Measurements from ENCODE around the gene NRL.
"Not testable (repeated sequence)": the region's sequence is repeated elsewhere in the genome, so short reads cannot be mapped to it uniquely, and the experiment has no call there.

Gene NRL

GRCh38 chr14:24051789-24052655, 62.7 kb downstream of the NRL start, which contains the start of gene CARMIL3:
Gene CARMIL3, plus strand, starts transcription at chr14:24052009. Its CDS starts 145 bp downstream, at chr14:24052154.
- peak; percentile 46 for DNase-seq (ENCODE audit: low read depth)

GRCh38 chr14:24051176-24051788, 63.5 kb downstream of the NRL start:
- DNase-seq (ENCODE audit: low read depth): no peak

GRCh38 chr14:24050753-24051152, 64.0 kb downstream of the NRL start:
- DNase-seq (ENCODE audit: low read depth): not testable (repeated sequence)

- not testable (repeated sequence) for DNase-seq (ENCODE audit: low read depth)
These were observed 65.7 kb downstream of the NRL start for GRCh38 chr14:24049002-24049401.

GRCh38 chr14:24042746-24043145, 72.0 kb downstream of the NRL start:
- no peak for DNase-seq (ENCODE audit: low read depth)

- DNase-seq (ENCODE audit: low read depth): no peak
These were observed 74.1 kb downstream of the NRL start for GRCh38 chr14:24040692-24041091.

GRCh38 chr14:24038686-24039085, 76.1 kb downstream of the NRL start:
- no peak for DNase-seq (ENCODE audit: low read depth)

GRCh38 chr14:24037658-24038037, 77.1 kb downstream of the NRL start:
- no peak for DNase-seq (ENCODE audit: low read depth)

- DNase-seq (ENCODE audit: low read depth): not testable (repeated sequence)
These were observed 77.6 kb downstream of the NRL start for GRCh38 chr14:24036963-24037657.

- peak; percentile 52 for DNase-seq (ENCODE audit: low read depth)
These were observed 78.4 kb downstream of the NRL start for GRCh38 chr14:24036169-24036962.

GRCh38 chr14:24035769-24036168, 79.0 kb downstream of the NRL start:
- not testable (repeated sequence) for DNase-seq (ENCODE audit: low read depth)

GRCh38 chr14:24032727-24033418, 81.9 kb downstream of the NRL start:
- no peak for DNase-seq (ENCODE audit: low read depth)

- not testable (repeated sequence) for DNase-seq (ENCODE audit: low read depth)
These were observed 83.4 kb downstream of the NRL start for GRCh38 chr14:24031331-24031730.

- DNase-seq (ENCODE audit: low read depth): not testable (repeated sequence)
These were observed 85.1 kb downstream of the NRL start for GRCh38 chr14:24029687-24030086.
